K562 (cell line): ENCODE results near the gene MCL1. TPM values are rescaled to one million over a fixed set of nuclear protein-coding genes. Genes with fewer than 3 reads are reported as not detected.
A peak's percentile ranks its signal among the peaks of the same experiment; 100 is the strongest.

ENCODE experiments used
- ARID1B ChIP-seq: fragments of 450-650 bp; IDR thresholded peaks from 2 replicates; pipeline ENCODE4 v1.6.1; 2016; ENCODE audit warnings: antibody characterized with exemption, mild to moderate bottlenecking, inconsistent platforms
- CBFA2T3 ChIP-seq: fragments of 450-650 bp; IDR thresholded peaks from 2 replicates; pipeline ENCODE4 v1.6.1; 2017
- CTBP1 ChIP-seq: fragments of 450-650 bp; IDR thresholded peaks from 2 replicates; pipeline ENCODE4 v1.6.1; 2016; ENCODE audit warnings: borderline replicate concordance
- DPF2 ChIP-seq: fragments of 450-650 bp; IDR thresholded peaks from 2 replicates; pipeline ENCODE4 v1.6.1; 2016
- EGR1 ChIP-seq: fragments of 450-650 bp; conservative IDR thresholded peaks from 2 replicates; pipeline ENCODE4 v1.6.1; 2017; ENCODE audit warnings: mild to moderate bottlenecking
- ETS1 ChIP-seq: conservative IDR thresholded peaks from 2 replicates; pipeline ENCODE4 v1.6.1; 2011; ENCODE audit warnings: low read depth, mild to moderate bottlenecking, low read length; ENCODE audit not compliant: control insufficient read depth
- ETV1 ChIP-seq: fragments of 450-650 bp; conservative IDR thresholded peaks from 2 replicates; pipeline ENCODE4 v1.6.1; 2016; ENCODE audit warnings: missing genetic modification characterization, control low read depth, low read depth, missing compliant biosample characterization
- FOXJ3 ChIP-seq: sonication (generic); formaldehyde crosslinking; IDR thresholded peaks from 2 replicates; pipeline ENCODE4 v1.4.0; 2020; ENCODE audit warnings: mild to moderate bottlenecking, missing genetic modification reagents
- MCM5 ChIP-seq: fragments of 450-650 bp; IDR thresholded peaks from 2 replicates; pipeline ENCODE4 v1.6.1; 2016; ENCODE audit warnings: low read depth
- MCM7 ChIP-seq, 2 experiments: fragments of 450-650 bp; IDR thresholded peaks; 2 replicates each; pipeline ENCODE4 v1.6.1; 2016 to 2018
- MTA2 ChIP-seq: fragments of 450-650 bp; IDR thresholded peaks from 2 replicates; pipeline ENCODE4 v1.6.1; 2016; ENCODE audit warnings: low read depth
- PRPF4 ChIP-seq: fragments of 200-400 bp; formaldehyde crosslinking; IDR thresholded peaks from one replicate; pipeline ENCODE4 v1.6.1; 2017; ENCODE audit warnings: low read length, low read depth, mild to moderate bottlenecking; ENCODE audit not compliant: insufficient read depth, poor library complexity, severe bottlenecking
- PURB ChIP-seq: sonication (generic); formaldehyde crosslinking; IDR thresholded peaks from 2 replicates; pipeline ENCODE4 v1.9.0; 2021; ENCODE audit warnings: low read depth, mild to moderate bottlenecking, missing genetic modification reagents
- RCOR1 ChIP-seq, 2 experiments: IDR thresholded peaks; 2 replicates each; pipeline ENCODE4 v1.6.1; 2012; ENCODE audit warnings: low read depth in 2 of 2, low read length in 2 of 2, borderline replicate concordance in 1 of 2, improper control_type of control experiment in 1 of 2
- SP2 ChIP-seq: IDR thresholded peaks from 2 replicates; pipeline ENCODE4 v1.6.1; 2011; ENCODE audit warnings: mild to moderate bottlenecking, low read depth, low read length, moderate library complexity; ENCODE audit not compliant: poor library complexity, severe bottlenecking; ENCODE audit errors: extremely low read depth
- ZBTB2 ChIP-seq: fragments of 450-650 bp; IDR thresholded peaks from 2 replicates; pipeline ENCODE4 v1.6.1; 2016; ENCODE audit warnings: antibody characterized with exemption
- ZBTB34 ChIP-seq: fragments of 250-450 bp; sonication (Bioruptor Pico); IDR thresholded peaks from 2 replicates; pipeline ENCODE4 v1.8.0; 2021; ENCODE audit warnings: mild to moderate bottlenecking, moderate library complexity
- ZFP1 ChIP-seq: fragments of 450-650 bp; formaldehyde crosslinking; IDR thresholded peaks from 2 replicates; pipeline ENCODE4 v1.4.0; 2020; ENCODE audit warnings: mild to moderate bottlenecking, mixed read lengths
- ZFP30 ChIP-seq: fragments of 250-450 bp; sonication (Bioruptor Pico); IDR thresholded peaks from 2 replicates; pipeline ENCODE4 v1.8.0; 2022; ENCODE audit warnings: moderate library complexity, mild to moderate bottlenecking, inconsistent platforms, borderline replicate concordance
- ZNF124 ChIP-seq: sonication (generic); formaldehyde crosslinking; IDR thresholded peaks from 2 replicates; pipeline ENCODE4 v1.8.1; 2022; ENCODE audit warnings: missing genetic modification reagents
- ZNF584 ChIP-seq: fragments of 200-800 bp; sonication (Bioruptor generic); IDR thresholded peaks from 2 replicates; pipeline ENCODE4 v1.6.1; 2016; ENCODE audit warnings: low read depth, mild to moderate bottlenecking, missing genetic modification characterization, missing compliant biosample characterization
- polyA plus RNA-seq, 8 experiments: library from polyadenylated mRNA; depleted of rRNA in 4 of 8; stranded (reverse) in 5 of 8; unstranded in 3 of 8; fragments of >200 nt; fragmentation: Nextera tagmentation in 2 of 8; fragmentation: Illumina TruSeq in 1 of 8; extraction: Ambion mirVana in 2 of 8; extraction: Trizol in 1 of 8; gene quantifications; 2 replicates each; pipeline versions ENCODE4 v1.2.1 to v1.2.3, GENCODE V29; 2011 to 2014; ENCODE audit warnings: inconsistent platforms in 1 of 8, missing spikeins in 1 of 8
- total RNA-seq, 7 experiments: library from RNA; depleted of rRNA in 6 of 7; stranded (reverse); fragments of >200 nt in 6 of 7; fragmentation: Illumina TruSeq in 2 of 7; extraction: Trizol in 2 of 7; gene quantifications; 2 replicates each; pipeline versions ENCODE4 v1.2.1 to v1.2.3, GENCODE V29; 2011 to 2021; ENCODE audit warnings: low replicate concordance in 1 of 7
- TF ChIP-seq, protein P1 (sequence below): fragments of 450-650 bp; formaldehyde crosslinking; IDR thresholded peaks from 2 replicates; pipeline ENCODE4 v1.4.0; 2022; ENCODE audit warnings: mild to moderate bottlenecking, moderate library complexity

MCL1 gene
- total and polyA plus RNA-seq, 9 of the 15 experiments (the other 6 are each of a cell fraction or from before 2014, with no cell fraction given), result 27.1 to 224 (median 138) TPM

DNA sequence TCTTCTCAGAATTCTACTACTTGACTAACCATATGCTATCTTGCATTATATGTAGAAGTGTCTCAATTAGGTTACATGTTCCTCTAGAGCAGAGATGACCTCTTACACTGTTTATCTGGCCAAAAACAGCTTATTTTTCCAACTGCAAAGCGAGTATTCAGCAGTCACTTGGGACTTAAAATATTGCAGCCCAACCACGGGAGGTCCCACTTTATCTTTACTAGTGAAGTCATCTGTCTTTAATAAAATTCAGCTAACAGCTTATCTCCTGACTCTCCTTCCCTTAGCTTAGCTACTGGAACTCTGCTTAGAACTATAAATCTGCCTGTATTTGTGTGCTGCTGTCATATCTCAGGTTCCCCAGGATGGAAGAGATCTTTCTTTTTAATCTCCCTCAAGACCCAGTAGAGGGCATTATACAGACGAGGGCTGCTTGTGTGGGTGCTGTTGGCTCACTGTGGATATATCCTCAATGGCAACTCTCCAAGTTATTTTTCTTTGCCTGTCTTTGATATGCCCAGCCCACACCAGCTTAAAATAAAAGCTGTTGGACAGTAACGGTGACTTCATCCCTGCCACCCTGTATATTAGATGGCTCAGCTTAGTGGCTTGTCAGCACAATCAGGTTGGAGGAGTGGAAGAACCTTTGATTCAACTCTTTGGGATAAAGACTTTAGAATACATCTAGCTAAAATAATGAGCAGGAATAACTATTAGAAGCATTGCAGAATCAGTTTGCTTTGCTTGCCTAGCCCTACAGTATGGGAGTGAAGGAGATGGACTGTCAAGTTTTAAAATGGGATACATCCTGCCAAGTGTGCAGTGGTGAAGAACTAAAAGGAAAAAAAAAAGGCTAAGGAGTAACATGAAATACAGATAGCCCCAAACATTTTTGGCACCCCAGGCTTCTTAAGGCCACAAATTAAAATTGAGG lies 40.4 kb upstream of the MCL1 start (continued):
- TF ChIP-seq ZFP30 (no peak), EGR1 (peak; percentile 49; the same call in 1 of the 2 replicates), ZFP1 (CRISPR knock-in tag) (no peak), ZNF124 (CRISPR knock-in tag) (no peak), MCM7 (IDR thresholded peaks at IDR 0.05) (no peak), ETV1 (tag) (peak; percentile 42; the same call in 1 of the 2 replicates), FOXJ3 (no peak), PRPF4 (no peak), DPF2 (peak; percentile 96), ARID1B (peak; percentile 95), MCM5 (no peak), ETS1 (no peak), PURB (CRISPR knock-in tag) (no peak), MTA2 (peak; percentile 66), ZBTB2 (peak; percentile 77; the same call in 1 of the 2 replicates), CTBP1 (peak; percentile 90), ZBTB34 (no peak), CBFA2T3 (peak; percentile 96), RCOR1 (IDR thresholded peaks at IDR 0.05; ENCODE audit: borderline replicate concordance in 1 of 2, low read depth in 2 of 2, low read length in 2 of 2) (peak; percentile 84 to 90), SP2 (no peak), ZNF584 (CRISPR knock-in tag) (0 out of 2 replicates have a peak, but pooled peaks have one; percentile 50)
- TF ChIP-seq, protein P1, sequence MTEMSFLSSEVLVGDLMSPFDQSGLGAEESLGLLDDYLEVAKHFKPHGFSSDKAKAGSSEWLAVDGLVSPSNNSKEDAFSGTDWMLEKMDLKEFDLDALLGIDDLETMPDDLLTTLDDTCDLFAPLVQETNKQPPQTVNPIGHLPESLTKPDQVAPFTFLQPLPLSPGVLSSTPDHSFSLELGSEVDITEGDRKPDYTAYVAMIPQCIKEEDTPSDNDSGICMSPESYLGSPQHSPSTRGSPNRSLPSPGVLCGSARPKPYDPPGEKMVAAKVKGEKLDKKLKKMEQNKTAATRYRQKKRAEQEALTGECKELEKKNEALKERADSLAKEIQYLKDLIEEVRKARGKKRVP, result no peak
